GM12865 (cell line): ENCODE results near the gene TMEM234.

Experiments
- DNase-seq: peaks from one replicate; pipeline ENCODE4 v3.0.0; 2010; ENCODE audit warnings: low read depth
- H3K4me3 ChIP-seq: 2 replicates; pipeline ENCODE4 v1.5.1; 2011; ENCODE audit warnings: mild to moderate bottlenecking, low read depth, low read length, control low read depth
- TF ChIP-seq, protein P1 (sequence below): IDR thresholded peaks from 2 replicates; pipeline ENCODE4 v1.5.1; 2011; ENCODE audit warnings: low read length, control low read depth, low read depth, inconsistent platforms; ENCODE audit not compliant: insufficient read depth; ENCODE audit errors: missing control alignments

Gene TMEM234

DNA sequence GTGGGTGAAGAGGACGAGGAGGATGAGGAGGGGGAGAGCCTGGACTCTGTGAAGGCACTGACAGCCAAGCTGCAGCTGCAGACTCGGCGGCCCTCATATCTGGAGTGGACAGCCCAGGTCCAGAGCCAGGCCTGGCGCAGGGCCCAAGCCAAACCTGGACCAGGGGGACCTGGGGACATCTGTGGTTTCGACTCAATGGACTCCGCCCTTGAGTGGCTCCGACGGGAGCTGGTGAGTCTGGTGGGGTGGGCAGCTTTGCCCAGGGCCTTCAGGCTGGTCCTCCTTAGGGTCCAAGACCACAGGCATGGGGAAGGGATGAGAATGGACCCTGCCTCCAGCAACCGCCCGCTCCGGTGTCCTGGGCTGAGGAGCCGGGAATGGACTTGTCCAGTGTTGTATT lies 25.3 kb upstream of the TMEM234 start:
- DNase-seq = no peak
- no peak overlapping the region for H3K4me3 ChIP-seq
- TF ChIP-seq, protein P1, sequence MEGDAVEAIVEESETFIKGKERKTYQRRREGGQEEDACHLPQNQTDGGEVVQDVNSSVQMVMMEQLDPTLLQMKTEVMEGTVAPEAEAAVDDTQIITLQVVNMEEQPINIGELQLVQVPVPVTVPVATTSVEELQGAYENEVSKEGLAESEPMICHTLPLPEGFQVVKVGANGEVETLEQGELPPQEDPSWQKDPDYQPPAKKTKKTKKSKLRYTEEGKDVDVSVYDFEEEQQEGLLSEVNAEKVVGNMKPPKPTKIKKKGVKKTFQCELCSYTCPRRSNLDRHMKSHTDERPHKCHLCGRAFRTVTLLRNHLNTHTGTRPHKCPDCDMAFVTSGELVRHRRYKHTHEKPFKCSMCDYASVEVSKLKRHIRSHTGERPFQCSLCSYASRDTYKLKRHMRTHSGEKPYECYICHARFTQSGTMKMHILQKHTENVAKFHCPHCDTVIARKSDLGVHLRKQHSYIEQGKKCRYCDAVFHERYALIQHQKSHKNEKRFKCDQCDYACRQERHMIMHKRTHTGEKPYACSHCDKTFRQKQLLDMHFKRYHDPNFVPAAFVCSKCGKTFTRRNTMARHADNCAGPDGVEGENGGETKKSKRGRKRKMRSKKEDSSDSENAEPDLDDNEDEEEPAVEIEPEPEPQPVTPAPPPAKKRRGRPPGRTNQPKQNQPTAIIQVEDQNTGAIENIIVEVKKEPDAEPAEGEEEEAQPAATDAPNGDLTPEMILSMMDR = no peak

DNA sequence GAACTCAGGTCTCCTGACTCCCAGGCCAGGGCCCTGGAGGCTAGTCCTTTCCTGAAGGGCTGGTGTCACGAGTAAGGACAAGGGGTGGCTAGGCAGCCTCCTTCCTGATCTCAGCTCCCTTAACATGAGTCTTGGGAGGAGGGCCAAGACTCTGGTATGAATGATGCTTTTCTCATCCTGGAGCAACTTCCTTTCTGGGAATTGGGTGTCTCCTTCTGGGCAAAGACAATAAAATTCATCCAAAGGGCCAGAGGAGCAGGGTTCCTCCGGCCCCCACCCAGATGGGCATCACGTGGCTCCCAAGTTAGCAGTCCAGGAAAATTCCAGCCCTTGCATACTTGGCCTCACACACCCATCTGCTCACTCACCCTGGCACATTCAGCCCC lies 24.7 kb upstream of the TMEM234 start, which contains the start of gene FAM167B:
Gene FAM167B, plus strand, starts transcription at position 335 of the 386 bp plus-strand sequence. CDS start 200 bp downstream, outside the sequence.
- DNase-seq = no peak
- TF ChIP-seq, protein P1 = no peak
- H3K4me3 ChIP-seq = no peak within 1 kb of the TSS

DNA sequence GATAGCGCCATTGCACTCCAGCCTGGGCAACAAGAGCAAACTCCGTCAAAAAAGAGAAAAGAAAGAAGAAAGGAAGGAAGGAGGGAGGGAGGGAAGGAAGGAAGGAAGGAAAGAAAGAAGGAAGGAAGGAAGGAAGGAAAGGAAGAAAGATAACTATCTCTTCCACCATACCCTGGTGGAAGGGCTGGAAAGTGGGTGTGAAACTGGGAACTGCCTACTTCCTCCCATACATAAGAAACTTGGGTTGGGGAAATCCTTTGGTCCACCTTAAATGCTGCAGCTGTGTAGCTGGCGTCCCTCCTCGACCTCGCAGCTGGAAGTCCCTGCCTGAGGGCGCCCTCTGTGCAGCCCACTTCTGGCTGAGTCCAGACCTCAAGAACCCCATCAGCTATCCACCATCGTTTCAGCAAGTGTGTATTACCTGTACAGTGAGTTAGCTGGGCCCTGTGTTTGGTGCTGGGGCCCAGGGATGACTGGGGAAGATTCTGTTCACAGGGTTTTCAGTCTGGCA lies 20.2 kb upstream of the TMEM234 start:
- TF ChIP-seq, protein P1 = no peak
- H3K4me3 ChIP-seq = no peak overlapping the region
- DNase-seq = peak; percentile 49

DNA sequence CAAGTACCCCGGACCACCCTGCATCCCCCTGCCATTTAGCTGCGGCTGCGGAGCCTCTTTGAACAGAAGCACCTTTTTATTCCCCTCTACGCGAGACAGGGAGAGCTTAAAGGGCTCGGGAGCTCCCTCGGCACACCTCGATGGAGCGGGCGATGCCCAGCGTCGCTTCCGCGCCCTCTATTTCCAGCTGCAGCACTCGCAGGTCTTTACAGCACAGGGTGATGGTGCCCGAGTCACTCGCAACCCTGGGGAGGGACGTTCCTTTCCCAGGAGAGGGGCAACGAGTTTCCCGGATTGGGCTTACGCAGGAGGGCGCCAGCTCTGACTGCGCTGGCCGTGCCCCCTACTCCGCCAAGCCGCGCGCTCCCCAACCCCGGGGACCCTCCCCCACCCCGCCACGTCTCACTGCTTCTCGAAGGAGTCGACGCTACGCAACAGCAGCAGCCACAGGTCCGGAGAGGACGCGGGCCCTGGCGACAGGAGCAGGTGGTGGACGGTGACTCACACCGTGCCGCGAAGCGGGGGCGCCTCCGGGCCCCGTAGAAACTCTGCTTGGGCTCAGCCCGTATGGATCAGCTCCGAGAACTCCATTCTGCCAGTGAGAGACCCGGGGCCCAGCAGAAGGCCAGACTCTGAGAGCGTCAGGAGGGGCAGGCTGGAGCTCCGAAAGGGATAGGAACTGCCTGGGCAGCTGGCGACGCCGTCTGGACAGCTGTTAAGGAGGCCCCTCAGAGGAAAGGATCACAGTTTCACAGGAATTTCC lies 19.0 kb upstream of the TMEM234 start:
- DNase-seq = peak; percentile 37
- peak overlapping the region; percentile 62 for H3K4me3 ChIP-seq
- TF ChIP-seq, protein P1 = no peak

DNA sequence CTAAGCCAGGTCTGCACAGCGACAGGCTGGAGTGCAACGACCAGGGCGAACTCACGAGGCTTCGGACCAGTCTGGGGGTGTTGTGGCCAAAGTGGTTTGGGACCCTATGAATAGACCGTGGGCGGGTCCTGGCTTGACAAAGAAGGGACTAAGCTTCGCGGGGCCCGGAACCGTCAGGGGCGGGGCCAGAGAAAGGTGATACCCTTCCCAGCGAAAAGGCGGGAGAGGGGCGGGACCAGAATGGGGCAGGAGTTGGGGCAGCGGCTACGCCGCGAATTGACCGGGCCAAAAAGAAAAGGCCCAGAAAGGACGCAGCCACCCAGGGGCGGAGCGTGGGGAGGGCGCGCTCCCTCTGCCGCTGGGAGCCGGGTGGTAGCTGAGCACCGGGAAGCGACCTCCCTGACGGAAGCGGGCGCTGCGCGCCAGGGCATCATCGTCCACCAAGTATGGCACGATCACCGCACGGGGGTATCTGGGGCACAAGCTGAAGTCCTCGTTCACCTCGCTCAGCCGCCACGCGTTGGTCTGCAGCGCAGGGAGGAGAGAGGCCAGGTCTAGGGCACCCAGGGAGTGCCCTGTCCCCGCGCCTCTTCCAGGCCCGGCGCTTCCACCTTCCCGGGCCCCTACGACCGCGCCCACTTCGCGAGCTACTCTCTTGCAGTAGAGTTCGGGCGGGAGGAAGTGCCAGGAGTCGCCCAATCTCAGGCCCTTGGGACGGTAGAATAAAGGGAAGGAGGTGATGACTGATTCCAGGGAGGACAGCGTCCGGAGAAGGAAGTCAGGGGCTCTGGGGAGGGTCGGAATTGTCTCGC lies 18.2 kb upstream of the TMEM234 start:
- TF ChIP-seq, protein P1 = peak; percentile 11
- peak overlapping the region; percentile 62 for H3K4me3 ChIP-seq
- peak; percentile 44 for DNase-seq

DNA sequence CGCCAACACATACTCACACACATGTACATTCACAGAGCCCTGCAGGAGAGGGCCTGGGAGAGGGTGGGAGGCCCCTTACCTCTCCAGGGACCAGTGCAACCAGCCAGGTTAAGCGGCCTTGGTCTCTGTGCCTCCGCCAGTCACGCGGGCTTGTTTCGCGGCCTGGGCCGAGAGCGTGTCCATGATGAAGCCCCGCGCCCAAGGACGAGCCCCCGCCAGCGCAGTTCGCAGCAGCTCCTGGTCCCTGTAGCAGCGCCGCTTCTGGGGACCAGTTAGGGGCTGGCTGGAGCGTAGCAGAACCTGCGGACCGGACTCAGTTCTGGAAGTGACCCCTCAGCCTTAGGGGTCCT lies 17.6 kb upstream of the TMEM234 start:
- DNase-seq = no peak

More for the DNA sequence above, 17.6 kb upstream of the TMEM234 start:
- TF ChIP-seq, protein P1 = no peak
- no peak overlapping the region for H3K4me3 ChIP-seq
